ENCODE results near the gene HAUS7.

The HAUS7 gene

DNA sequence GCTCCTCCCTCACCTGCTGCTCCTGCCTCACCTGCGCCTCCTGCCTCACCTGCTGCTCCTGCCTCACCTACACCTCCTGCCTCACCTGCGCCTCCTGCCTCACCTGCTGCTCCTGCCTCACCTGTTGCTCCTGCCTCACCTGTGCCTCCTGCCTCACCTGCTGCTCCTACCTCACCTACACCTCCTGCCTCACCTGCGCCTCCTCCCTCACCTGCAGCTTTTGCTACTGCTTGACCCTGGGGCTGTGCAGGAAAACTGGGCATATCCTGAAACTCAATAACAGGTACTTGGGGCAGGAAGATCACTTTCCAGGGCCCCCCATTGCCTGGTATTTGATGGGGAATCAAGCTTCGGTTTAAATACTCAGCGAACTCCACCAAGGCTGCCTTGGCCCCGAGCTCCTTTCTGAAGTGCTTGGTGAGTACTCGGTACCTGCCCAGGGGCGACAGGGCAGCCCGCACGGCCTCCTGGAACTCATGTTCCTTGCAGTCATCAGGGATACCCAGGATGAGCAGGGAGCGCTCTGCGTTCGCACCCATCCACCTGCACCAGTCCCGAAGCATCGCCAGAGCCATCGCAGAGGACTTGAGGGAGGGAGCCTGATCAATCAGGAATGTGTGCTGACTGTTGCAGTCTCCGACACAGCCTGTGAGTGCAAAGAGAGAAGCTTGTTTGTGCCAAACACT, 72.0 kb downstream of the HAUS7 start:
- Histone ChIP-seq H3K9me3 (ENCODE audit: control insufficient read depth, low read depth, low read length) (peaks cover 9% of the 10 kb centered on the region), H3K27ac (ENCODE audit: low read length) (no peak overlapping the region), H3K4me3 (ENCODE audit: low read length) (no peak overlapping the region), H3K9ac (ENCODE audit: low read length) (no peak overlapping the region), H3K27me3 (ENCODE audit: control insufficient read depth, insufficient read depth, low read length) (no peaks in the 10 kb centered on the region), H3K36me3 (ENCODE audit: control insufficient read depth, low read depth, low read length) (no peaks in the 10 kb centered on the region), H3K4me1 (ENCODE audit: control insufficient read depth, low read depth, low read length) (no peaks in the 10 kb centered on the region)
